Eye (tissue), 1 donor: Measurements from ENCODE around the gene OSTF1.

ENCODE experiments used
- DNase-seq: peaks from one replicate; pipeline ENCODE4 v3.0.0-alpha.2; 2015

OSTF1 gene, protein sequence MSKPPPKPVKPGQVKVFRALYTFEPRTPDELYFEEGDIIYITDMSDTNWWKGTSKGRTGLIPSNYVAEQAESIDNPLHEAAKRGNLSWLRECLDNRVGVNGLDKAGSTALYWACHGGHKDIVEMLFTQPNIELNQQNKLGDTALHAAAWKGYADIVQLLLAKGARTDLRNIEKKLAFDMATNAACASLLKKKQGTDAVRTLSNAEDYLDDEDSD

DNA sequence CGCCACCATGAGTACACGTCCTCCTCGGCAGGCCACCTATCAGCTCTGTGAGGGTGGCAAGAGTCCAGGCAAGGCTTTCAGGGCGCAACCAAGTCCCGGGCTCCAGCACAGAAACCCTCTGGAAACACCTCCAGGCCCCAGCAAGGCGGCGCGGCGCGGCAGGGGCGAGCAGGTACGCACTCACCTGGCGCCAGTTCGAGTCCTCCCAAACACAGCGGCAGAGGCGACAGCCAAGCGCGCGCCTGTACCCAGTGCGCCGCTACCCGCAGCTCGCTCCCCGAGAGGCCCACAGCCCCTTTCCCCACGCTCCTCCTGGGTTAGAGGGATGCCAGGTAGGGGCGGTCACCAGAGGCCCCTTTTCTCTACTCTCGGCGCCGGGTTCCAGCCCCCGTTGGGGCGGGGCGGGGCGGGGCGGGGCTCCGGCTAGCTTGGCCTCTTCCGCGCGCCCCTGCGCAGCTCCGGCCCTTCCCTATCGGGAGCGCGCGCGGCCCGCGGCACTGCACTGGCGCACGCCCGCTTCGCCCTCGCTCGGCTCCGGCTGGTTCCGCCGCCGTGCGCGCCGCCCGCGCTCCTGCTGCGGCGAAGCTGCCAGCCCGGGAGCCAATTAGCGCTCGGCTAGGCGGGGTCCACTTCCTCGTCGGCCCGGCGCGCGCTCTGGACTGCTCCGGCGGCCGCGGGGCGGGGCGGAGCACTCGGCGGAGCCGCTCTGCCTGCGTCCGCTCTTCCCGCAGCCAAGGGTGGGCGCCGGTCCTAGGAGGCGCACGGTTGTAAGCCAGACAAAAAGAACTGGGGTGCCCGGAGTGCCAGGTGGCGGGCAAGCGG lies at the start of gene OSTF1, which contains the start of gene NMRK1:
Gene OSTF1 (plus strand): TSS at position 691 of the 822 bp plus-strand sequence. CDS start 179 bp downstream, outside the sequence.
Gene NMRK1 (minus strand): TSS at position 332 of the 822 bp plus-strand sequence. CDS start 5,040 bp downstream, outside the sequence.
- peak; percentile 98 for DNase-seq

DNA sequence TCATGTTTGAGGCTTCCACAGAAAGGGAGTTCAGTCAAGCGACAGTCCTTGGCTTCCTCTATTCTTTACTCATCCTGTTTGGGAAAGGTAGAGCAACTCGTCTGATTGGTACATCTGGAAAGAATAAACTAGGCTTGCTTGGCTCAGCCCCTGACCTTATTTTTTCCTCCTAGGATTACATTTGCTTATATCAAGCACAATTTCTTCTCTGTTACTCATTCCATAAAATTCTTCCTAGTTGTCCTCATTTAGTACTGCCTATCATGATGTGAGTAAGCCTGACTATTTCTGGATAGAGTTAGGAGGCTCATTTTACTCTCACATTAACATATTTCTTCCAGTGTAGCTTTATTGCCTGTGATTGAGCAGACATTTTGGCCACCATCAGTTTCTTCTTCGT lies 49.3 kb upstream of the OSTF1 start:
- no peak for DNase-seq

GRCh38 chr9:75039801-75040200 lies 48.5 kb upstream of the OSTF1 start:
- no peak for DNase-seq

GRCh38 chr9:75041041-75041440 lies 47.3 kb upstream of the OSTF1 start:
- no peak for DNase-seq

- no peak for DNase-seq
Measured at GRCh38 chr9:75046725-75047345, 41.5 kb upstream of the OSTF1 start.

DNA sequence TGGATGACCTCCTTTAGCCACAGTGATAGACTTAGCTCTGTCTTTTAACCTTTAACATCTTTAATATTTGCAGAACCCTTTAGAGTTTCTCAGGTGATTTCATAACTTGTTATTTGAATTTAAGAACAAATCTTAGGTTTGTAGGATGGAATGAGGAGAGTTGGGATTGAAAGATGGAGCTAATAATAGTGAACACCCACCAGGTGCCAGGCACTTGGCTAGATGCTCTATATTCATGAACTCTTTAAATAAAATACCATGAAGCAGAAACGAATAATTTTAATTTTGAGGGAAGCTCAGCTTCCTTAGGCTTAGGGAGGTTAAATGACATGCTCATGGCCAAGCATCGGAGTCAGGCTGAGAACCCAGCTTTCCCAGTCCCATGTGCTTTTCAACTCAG lies 40.8 kb upstream of the OSTF1 start:
- no peak for DNase-seq

- DNase-seq, result no peak
Measured at GRCh38 chr9:75051285-75051684, 37.0 kb upstream of the OSTF1 start.

DNA sequence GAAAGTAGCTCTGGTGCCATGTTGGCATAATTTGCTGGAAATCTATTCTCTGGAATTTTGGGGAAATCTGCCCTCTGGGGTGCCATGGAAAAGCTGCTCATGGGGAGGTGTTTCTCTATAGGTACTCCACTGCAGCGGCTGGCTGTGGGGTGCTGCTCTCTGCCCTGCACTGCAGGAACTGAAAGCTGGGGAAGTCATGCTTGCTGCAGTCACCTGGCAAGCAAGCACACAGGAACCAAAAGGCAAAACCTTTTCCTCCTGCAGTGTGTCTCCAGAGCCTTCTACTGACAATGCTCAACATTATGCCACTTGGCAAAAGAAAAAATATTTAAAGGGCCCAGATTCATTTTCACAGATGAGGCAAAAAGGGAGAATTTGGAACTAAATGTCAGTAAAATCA lies 34.4 kb upstream of the OSTF1 start:
- DNase-seq, result no peak

- DNase-seq, result no peak
Measured at GRCh38 chr9:75054368-75055001, 33.8 kb upstream of the OSTF1 start.

- no peak for DNase-seq
Measured at GRCh38 chr9:75061169-75061568, 27.1 kb upstream of the OSTF1 start.

- no peak for DNase-seq
Measured at GRCh38 chr9:75063556-75064305, 24.6 kb upstream of the OSTF1 start.

GRCh38 chr9:75064307-75065025 lies 23.8 kb upstream of the OSTF1 start:
- DNase-seq, result no peak

GRCh38 chr9:75065510-75065909 lies 22.8 kb upstream of the OSTF1 start:
- no peak for DNase-seq

- DNase-seq, result no peak
Measured at GRCh38 chr9:75067894-75068293, 20.4 kb upstream of the OSTF1 start.

GRCh38 chr9:75069171-75069570 lies 19.1 kb upstream of the OSTF1 start:
- no peak for DNase-seq

DNA sequence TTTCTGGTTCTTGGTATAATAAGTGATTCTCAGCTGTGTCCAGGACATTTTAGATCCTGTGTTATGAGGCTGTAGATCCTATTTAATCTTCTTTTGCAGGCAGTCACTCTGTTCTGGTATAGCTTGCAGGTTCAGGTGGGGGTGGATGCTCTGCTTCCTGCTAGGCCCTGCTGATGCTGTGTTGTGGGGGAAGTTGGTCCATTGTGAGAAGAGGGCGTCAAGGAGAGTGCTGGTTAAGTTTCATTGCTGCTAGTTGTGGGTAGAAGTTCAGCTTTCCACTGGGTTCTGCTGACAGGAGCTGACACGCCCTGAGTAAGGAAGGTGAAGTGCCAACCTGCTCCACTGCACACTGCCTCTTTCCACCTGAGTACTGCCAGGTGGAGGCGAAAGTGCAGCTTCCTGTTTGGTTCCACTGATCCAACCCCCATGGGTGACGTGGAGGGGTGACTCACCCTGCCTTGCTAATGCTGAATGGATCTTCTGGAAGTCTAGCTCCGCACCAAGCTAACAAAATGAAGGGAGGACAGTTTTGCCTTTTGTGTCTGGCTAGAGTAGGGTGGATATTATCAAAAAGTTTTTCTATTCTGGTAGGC lies 16.7 kb upstream of the OSTF1 start:
- no peak for DNase-seq

DNA sequence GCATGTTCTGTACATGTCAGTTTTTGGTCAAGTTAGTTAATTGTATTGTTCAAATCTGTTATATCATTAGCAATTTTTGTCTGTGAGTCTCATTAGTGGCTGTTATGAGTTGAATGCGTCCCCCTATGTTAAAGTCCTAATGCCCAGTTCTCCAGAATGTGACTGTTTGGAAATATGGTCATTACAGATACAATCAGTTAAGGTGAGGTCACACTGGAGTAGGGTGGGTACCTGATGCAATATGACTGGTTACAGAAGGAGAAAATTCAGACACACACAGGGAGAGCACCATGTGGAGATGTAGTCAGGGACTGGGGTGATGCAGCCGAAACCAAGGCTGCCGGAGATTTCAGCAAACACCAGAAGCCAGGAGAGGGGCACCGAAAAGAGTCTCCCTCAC lies 15.4 kb upstream of the OSTF1 start:
- no peak for DNase-seq

GRCh38 chr9:75081632-75082031 lies 6.7 kb upstream of the OSTF1 start:
- no peak for DNase-seq

- peak; percentile 40 for DNase-seq
Measured at GRCh38 chr9:75083188-75083970, 4.9 kb upstream of the OSTF1 start.

DNA sequence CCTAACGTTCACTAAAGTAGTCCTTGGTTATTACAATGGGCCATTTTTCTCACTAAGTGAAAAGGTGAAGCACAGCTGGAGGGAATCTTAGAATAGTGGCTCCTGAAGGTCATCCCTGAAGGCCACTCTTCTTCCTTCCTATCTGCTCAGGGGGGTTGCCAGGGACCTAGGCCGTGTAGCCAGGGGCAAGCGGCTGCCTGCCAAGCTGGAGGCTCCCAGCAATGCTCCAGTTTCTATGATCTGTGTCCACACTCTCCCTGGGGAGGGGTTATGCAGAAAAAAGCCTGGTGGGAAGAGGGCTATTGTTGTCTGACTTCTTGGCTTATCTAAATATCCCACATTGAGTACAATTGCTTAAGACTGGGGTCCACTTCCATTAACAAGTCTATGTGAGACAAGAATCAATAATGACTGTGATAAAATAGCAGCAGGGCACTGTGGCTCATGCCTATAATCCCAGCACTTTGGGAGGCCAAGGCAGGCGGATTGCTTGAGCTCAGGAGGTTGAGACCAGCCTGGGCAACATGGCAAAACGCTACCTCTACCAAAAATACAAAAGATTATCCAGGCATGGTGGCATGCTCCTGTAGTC lies 4.1 kb upstream of the OSTF1 start:
- DNase-seq, result peak; percentile 32
